GM12878 (cell line): ENCODE results near the gene CTIF. TPM values are rescaled to one million over a fixed set of nuclear protein-coding genes. Genes with fewer than 3 reads are reported as not detected.

Experiments used
- ATAC-seq: fragments of 200-7000 bp; cut with Tn5 transposase; 3 replicates; pipeline ENCODE4 v1.9.1; 2020; ENCODE audit warnings: mild to moderate bottlenecking, moderate library complexity
- BruUV-seq: library from RNA; stranded (reverse); fragments of 400-500 nt; replicated peaks from 2 replicates; lab custom pipeline; 2021; lab: Mats Ljungman, UMichigan
- CTCF ChIA-PET: fragments of 300-600 bp; sonication (Branson Sonifier 250); formaldehyde crosslinking; extraction: SDS; loops from one replicate; lab custom pipeline; 2021; ENCODE audit warnings: inconsistent platforms; lab: Yijun Ruan, JAX
- POLR2A ChIA-PET: fragments of 350-600 bp; formaldehyde crosslinking; extraction: SDS; loops from one replicate; lab custom pipeline; 2021; ENCODE audit warnings: inconsistent platforms; lab: Charles Lee
- RAD21 ChIA-PET: fragments of 300-600 bp; sonication (Branson Sonifier 250); formaldehyde crosslinking; loops from one replicate; lab custom pipeline; 2023; ENCODE audit warnings: antibody characterized with exemption; ENCODE audit not compliant: unreplicated experiment; lab: Charles Lee
- SMC1A ChIA-PET: fragments of 300-600 bp; sonication (Branson Sonifier 250); formaldehyde crosslinking; loops from one replicate; lab custom pipeline; 2023; ENCODE audit not compliant: unreplicated experiment, uncharacterized antibody; lab: Charles Lee
- DNase-seq: peaks from one replicate; pipeline ENCODE4 v3.0.0-alpha.2; 2011; ENCODE audit warnings: low read depth, low spot score
- FAIRE-seq: peaks from 3 replicates; lab custom pipeline; 2011; peaks lifted over from hg19 to GRCh38; lab: Jason Lieb, UNC
- H2AFZ ChIP-seq: 2 replicates; pipeline ENCODE4 v1.6.0; 2011; ENCODE audit warnings: low read depth, low read length, control low read depth; ENCODE audit not compliant: control insufficient read depth
- H3K27ac ChIP-seq: 2 replicates; pipeline ENCODE4 v1.5.1; 2011; ENCODE audit warnings: control low read depth; ENCODE audit not compliant: control insufficient read depth, insufficient read depth
- H3K27me3 ChIP-seq, 2 experiments: replicated peaks in 1 of 2; 2 replicates each; pipeline versions ENCODE4 v1.6.0 to v1.6.1; 2011; ENCODE audit warnings: low read length in 1 of 2; ENCODE audit not compliant: control insufficient read depth in 2 of 2, insufficient read depth in 2 of 2
- H3K36me3 ChIP-seq, 2 experiments: 2 replicates each; pipeline ENCODE4 v1.5.1; 2011; ENCODE audit warnings: low read length in 1 of 2; ENCODE audit not compliant: control insufficient read depth in 2 of 2, insufficient read depth in 2 of 2
- H3K4me1 ChIP-seq: 2 replicates; pipeline ENCODE4 v1.6.1; 2011; ENCODE audit warnings: mild to moderate bottlenecking, low read length, moderate library complexity, mixed read lengths; ENCODE audit not compliant: control insufficient read depth, insufficient read depth
- H3K4me2 ChIP-seq: 2 replicates; pipeline ENCODE4 v1.6.0; 2011; ENCODE audit warnings: control low read depth; ENCODE audit not compliant: control insufficient read depth, insufficient read depth
- H3K4me3 ChIP-seq: fragments of 200-600 bp; sonication (generic); 2 replicates; pipeline ENCODE4 v1.5.1; 2016
- H3K79me2 ChIP-seq: 2 replicates; pipeline ENCODE4 v1.6.0; 2011; ENCODE audit warnings: low read length; ENCODE audit not compliant: control insufficient read depth, insufficient read depth
- H3K9ac ChIP-seq: 2 replicates; pipeline ENCODE4 v1.8.0; 2011; ENCODE audit warnings: low read length, control low read depth, mixed read lengths; ENCODE audit not compliant: control insufficient read depth, insufficient read depth
- H3K9me3 ChIP-seq: replicated peaks from 3 replicates; pipeline ENCODE4 v1.5.1; 2011; ENCODE audit warnings: mild to moderate bottlenecking, low read length; ENCODE audit not compliant: control insufficient read depth, insufficient read depth
- H4K20me1 ChIP-seq: 2 replicates; pipeline ENCODE4 v1.6.0; 2011; ENCODE audit not compliant: control insufficient read depth, insufficient read depth
- CBFB ChIP-seq: IDR thresholded peaks from 2 replicates; pipeline ENCODE4 v1.6.1; 2016; ENCODE audit warnings: antibody characterized with exemption, low read depth
- CHD2 ChIP-seq: IDR thresholded peaks from 2 replicates; pipeline ENCODE4 v1.6.1; 2011; ENCODE audit warnings: low read depth, low read length, improper control_type of control experiment, borderline replicate concordance
- E2F8 ChIP-seq: fragments of 450-650 bp; IDR thresholded peaks from 2 replicates; pipeline ENCODE4 v1.6.1; 2018; ENCODE audit warnings: mild to moderate bottlenecking, low read depth, moderate library complexity; ENCODE audit not compliant: partially characterized antibody
- EP300 ChIP-seq, 2 experiments: fragments of 150-350 bp in 1 of 2; IDR thresholded peaks; 2 replicates each; pipeline ENCODE4 v1.6.1; 2011 to 2012; ENCODE audit warnings: low read depth in 2 of 2, low read length in 2 of 2, borderline replicate concordance in 1 of 2, improper control_type of control experiment in 1 of 2, inconsistent platforms in 1 of 2; ENCODE audit not compliant: control insufficient read depth in 1 of 2
- HDAC2 ChIP-seq: fragments of 200-600 bp; sonication (generic); IDR thresholded peaks from 2 replicates; pipeline ENCODE4 v1.6.1; 2017
- IKZF1 ChIP-seq: fragments of 450-650 bp; conservative IDR thresholded peaks from 2 replicates; pipeline ENCODE4 v1.6.1; 2017; ENCODE audit warnings: antibody characterized with exemption, mild to moderate bottlenecking
- MAX ChIP-seq: IDR thresholded peaks from 2 replicates; pipeline ENCODE4 v1.6.1; 2012; ENCODE audit warnings: low read depth, low read length, improper control_type of control experiment
- PAX5 ChIP-seq: IDR thresholded peaks from 2 replicates; pipeline ENCODE4 v1.6.1; 2011; ENCODE audit warnings: low read depth, low read length, borderline replicate concordance
- PML ChIP-seq: IDR thresholded peaks from 2 replicates; pipeline ENCODE4 v1.6.1; 2012; ENCODE audit warnings: low read length, inconsistent platforms
- RAD21 ChIP-seq: IDR thresholded peaks from 2 replicates; pipeline ENCODE4 v1.6.1; 2011; ENCODE audit warnings: mild to moderate bottlenecking, low read depth, low read length, moderate library complexity; ENCODE audit not compliant: insufficient read depth
- TCF3 ChIP-seq: IDR thresholded peaks from 2 replicates; pipeline ENCODE4 v1.6.1; 2012; ENCODE audit warnings: low read depth, mild to moderate bottlenecking, low read length, borderline replicate concordance; ENCODE audit not compliant: insufficient read depth
- ZBTB4 ChIP-seq: fragments of 450-650 bp; formaldehyde crosslinking; IDR thresholded peaks from 2 replicates; pipeline ENCODE4 v1.4.0; 2022; ENCODE audit warnings: mild to moderate bottlenecking, moderate library complexity
- ZBTB40 ChIP-seq: fragments of 450-650 bp; IDR thresholded peaks from 2 replicates; pipeline ENCODE4 v1.6.1; 2016; ENCODE audit warnings: mild to moderate bottlenecking, moderate library complexity, borderline replicate concordance
- WGBS: methylation state at CpG from one replicate; pipeline ENCODE4 v1.1.6; 2016; ENCODE audit warnings: low lambda C conversion rate; ENCODE audit not compliant: insufficient replicate concordance, insufficient coverage; ENCODE audit errors: missing lambda C conversion rate; 5-methylcytosine and 5-hydroxymethylcytosine counted together
- in situ Hi-C: fragments of 300-500 bp; cut with MboI; formaldehyde crosslinking; loops from 9 replicates; pipeline ENCODE4 v1.14.3; 2018; ENCODE audit warnings: mixed read lengths
- intact Hi-C: fragments of 100-400 bp; cut with micrococcal nuclease; formaldehyde crosslinking; loops from one replicate; pipeline ENCODE4 v1.14.2; 2022; ENCODE audit not compliant: unreplicated experiment
- polyA plus RNA-seq, 11 experiments: library from polyadenylated mRNA; depleted of rRNA in 4 of 11; unstranded in 6 of 11; stranded (reverse) in 5 of 11; fragments of >200 nt; fragmentation: Nextera tagmentation in 4 of 11; fragmentation: Illumina TruSeq in 1 of 11; extraction: Ambion mirVana in 4 of 11; extraction: Trizol in 1 of 11; gene quantifications; 1 replicate in 1 of 11; 2 replicates in 10 of 11; pipeline versions ENCODE4 v1.2.1 to v1.2.3, GENCODE V29; 2011 to 2016; ENCODE audit warnings: inconsistent platforms in 2 of 11, missing spikeins in 2 of 11, low read depth in 1 of 11
- total RNA-seq, 4 experiments: library from RNA; depleted of rRNA in 3 of 4; stranded (reverse); fragments of >200 nt in 3 of 4; fragmentation: Illumina TruSeq in 1 of 4; extraction: Trizol in 1 of 4; gene quantifications; 2 replicates each; pipeline versions ENCODE4 v1.2.1 to v1.2.3, GENCODE V29; 2013 to 2021

The CTIF gene
- total and polyA plus RNA-seq, 10 of the 15 experiments (the other 5 are each of a cell fraction or from before 2014, with no cell fraction given) = 0.06 to 11.6 (median 2.5) TPM

GRCh38 chr18:48843162-48843561 is 304.3 kb downstream of the CTIF start:
- intact Hi-C loops = no loop called here
- H3K9ac ChIP-seq = no peak overlapping the region
- TF ChIP-seq CBFB = no peak
- TF ChIP-seq MAX = no peak
- no peak for TF ChIP-seq ZBTB40
- no peak for TF ChIP-seq PML
- no peak for TF ChIP-seq CHD2
- no peak for TF ChIP-seq TCF3
- TF ChIP-seq ZBTB4 = no peak
- TF ChIP-seq PAX5 = no peak
- no peak for TF ChIP-seq IKZF1
- TF ChIP-seq EP300 (IDR thresholded peaks at IDR 0.05; ENCODE audit: borderline replicate concordance in 1 of 2, control insufficient read depth in 1 of 2, low read depth in 2 of 2, low read length in 2 of 2) = no peak
- no peak for TF ChIP-seq RAD21
- TF ChIP-seq E2F8 = no peak
- no peak for TF ChIP-seq HDAC2

More at GRCh38 chr18:48843162-48843561, 304.3 kb downstream of the CTIF start:
- Histone ChIP-seq H3K4me3 (no peak overlapping the region), H3K27me3 (no peaks in the 10 kb centered on the region), H3K79me2 (no peaks in the 10 kb centered on the region), H3K27ac (no peak overlapping the region), H3K9me3 (no peaks in the 10 kb centered on the region), H3K4me1 (peaks cover 5% of the 10 kb centered on the region), H3K36me3 (no peaks in the 10 kb centered on the region), H3K4me2 (no peak overlapping the region), H4K20me1 (no peaks in the 10 kb centered on the region), H2AFZ (no peak overlapping the region)
- ChIA-PET SMC1A (interaction anchor here (1.1 kb wide), 1 partner anchor 58 kb away, joined by 3 read pairs; no protein-coding TSS in a partner anchor), POLR2A (interaction anchor here (2.3 kb wide), 1 partner anchor 10 kb away, joined by 10 read pairs; no protein-coding TSS in a partner anchor), CTCF (interaction anchor here (1.0 to 1.2 kb wide), 2 partner anchors 13 to 64 kb away, joined by 3 read pairs; no protein-coding TSS in a partner anchor), RAD21 (interaction anchor here (1.5 kb wide), 1 partner anchor 22 kb away, joined by 3 read pairs; no protein-coding TSS in a partner anchor)
- BruUV-seq = no TSS peak
- DNase-seq (no peak), FAIRE-seq (no peak), ATAC-seq (no peak; the same call in 1 of the 3 replicates)
- 99% methylated on average over 8 of the region's 8 CpGs for WGBS
- in situ Hi-C loops = no loop called here
